MM.1S (cell line): ENCODE measurements around the gene PDE11A.

Experiments used
- DNase-seq: peaks from one replicate; pipeline ENCODE4 v3.0.0-alpha.2; 2015
- H2AFZ ChIP-seq: fragments of 300-600 bp; sonication (generic); 2 replicates; pipeline ENCODE4 v1.6.0; 2016; ENCODE audit warnings: antibody characterized with exemption, low read length
- H3F3A ChIP-seq: fragments of 300-600 bp; sonication (generic); 2 replicates; pipeline ENCODE4 v1.6.1; 2016; ENCODE audit warnings: mild to moderate bottlenecking, antibody characterized with exemption, low read length, moderate library complexity, mixed read lengths; ENCODE audit not compliant: insufficient read depth
- H3K27ac ChIP-seq: fragments of 300-600 bp; sonication (generic); 2 replicates; pipeline ENCODE4 v1.5.1; 2016; ENCODE audit warnings: mild to moderate bottlenecking, low read length
- H3K27me3 ChIP-seq: fragments of 300-600 bp; sonication (generic); replicated peaks from 2 replicates; pipeline ENCODE4 v1.6.0; 2016; ENCODE audit warnings: low read length; ENCODE audit not compliant: insufficient read depth
- H3K36me3 ChIP-seq: fragments of 300-600 bp; sonication (generic); replicated peaks from 2 replicates; pipeline ENCODE4 v1.6.1; 2016; ENCODE audit warnings: mild to moderate bottlenecking, low read length, mixed read lengths; ENCODE audit not compliant: insufficient read depth
- H3K4me1 ChIP-seq: fragments of 300-600 bp; sonication (generic); 2 replicates; pipeline ENCODE4 v1.6.1; 2016; ENCODE audit warnings: low read length, mixed read lengths
- H3K4me2 ChIP-seq: fragments of 300-600 bp; sonication (generic); 2 replicates; pipeline ENCODE4 v1.6.0; 2016; ENCODE audit warnings: low read depth, low read length
- H3K4me3 ChIP-seq: fragments of 300-600 bp; sonication (generic); 2 replicates; pipeline ENCODE4 v1.5.1; 2016; ENCODE audit warnings: low read length, mixed read lengths
- H3K79me2 ChIP-seq: fragments of 300-600 bp; sonication (generic); 2 replicates; pipeline ENCODE4 v1.6.1; 2016; ENCODE audit warnings: mixed run types, low read length, mixed read lengths
- H3K9ac ChIP-seq: fragments of 300-600 bp; sonication (generic); 2 replicates; pipeline ENCODE4 v1.6.1; 2016; ENCODE audit warnings: low read length, mixed read lengths
- H3K9me2 ChIP-seq: fragments of 300-600 bp; sonication (generic); replicated peaks from 2 replicates; pipeline ENCODE4 v1.6.1; 2016; ENCODE audit warnings: mild to moderate bottlenecking, low read length, mixed read lengths; ENCODE audit not compliant: insufficient read depth
- H3K9me3 ChIP-seq: fragments of 300-600 bp; sonication (generic); replicated peaks from 2 replicates; pipeline ENCODE4 v1.6.1; 2016; ENCODE audit warnings: mild to moderate bottlenecking, low read length, mixed read lengths; ENCODE audit not compliant: insufficient read depth
- H4K20me1 ChIP-seq: fragments of 300-600 bp; sonication (generic); 2 replicates; pipeline ENCODE4 v1.6.1; 2016; ENCODE audit warnings: mild to moderate bottlenecking, low read length, moderate library complexity, mixed read lengths; ENCODE audit not compliant: insufficient read depth
- EZH2 ChIP-seq: fragments of 300-600 bp; sonication (generic); optimal IDR thresholded peaks from 2 replicates; pipeline ENCODE3; 2017; ENCODE audit warnings: low read depth, mild to moderate bottlenecking, antibody characterized with exemption, low read length, mixed read lengths
- EZH2phosphoT487 ChIP-seq: fragments of 300-600 bp; sonication (generic); IDR thresholded peaks from 2 replicates; pipeline ENCODE4 v1.6.1; 2018; ENCODE audit warnings: antibody characterized with exemption, low read length
- TF ChIP-seq, protein P1 (sequence below): fragments of 300-600 bp; sonication (generic); IDR thresholded peaks from 2 replicates; pipeline ENCODE4 v1.5.1; 2016; ENCODE audit warnings: antibody characterized with exemption, low read length, mixed read lengths

The PDE11A gene

DNA sequence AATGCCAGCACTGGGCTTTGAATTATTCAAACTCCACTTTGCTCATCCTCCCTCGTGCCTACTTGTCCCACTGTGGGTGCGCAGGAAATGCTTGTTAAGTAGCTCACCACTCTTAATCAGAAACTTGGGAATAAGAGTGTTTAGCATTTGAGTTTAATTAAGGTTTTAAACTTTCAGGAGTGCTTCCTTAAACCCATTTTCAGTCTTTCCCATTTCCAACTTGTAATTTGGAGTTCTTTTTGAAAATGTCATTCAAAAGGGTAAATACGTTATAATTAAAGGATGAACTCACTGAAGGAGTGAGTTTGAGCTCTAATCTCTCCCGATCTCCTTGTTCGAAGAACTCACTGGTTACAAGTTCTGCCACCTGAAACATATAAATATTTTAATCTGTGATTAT is 403.4 kb downstream of the PDE11A start:
- Histone ChIP-seq H3K9ac (no peak overlapping the region), H3F3A (0 out of 2 replicates have a peak, but pooled peaks cover 4% of the 10 kb centered on the region), H3K79me2 (no peaks in the 10 kb centered on the region), H3K4me3 (no peak overlapping the region), H3K27ac (no peak overlapping the region), H3K36me3 (no peaks in the 10 kb centered on the region), H3K4me1 (peaks cover 7% of the 10 kb centered on the region), H3K9me2 (no peaks in the 10 kb centered on the region), H2AFZ (no peak overlapping the region), H3K27me3 (no peaks in the 10 kb centered on the region), H4K20me1 (no peaks in the 10 kb centered on the region), H3K4me2 (no peak overlapping the region), H3K9me3 (no peaks in the 10 kb centered on the region)
- TF ChIP-seq, protein P1, sequence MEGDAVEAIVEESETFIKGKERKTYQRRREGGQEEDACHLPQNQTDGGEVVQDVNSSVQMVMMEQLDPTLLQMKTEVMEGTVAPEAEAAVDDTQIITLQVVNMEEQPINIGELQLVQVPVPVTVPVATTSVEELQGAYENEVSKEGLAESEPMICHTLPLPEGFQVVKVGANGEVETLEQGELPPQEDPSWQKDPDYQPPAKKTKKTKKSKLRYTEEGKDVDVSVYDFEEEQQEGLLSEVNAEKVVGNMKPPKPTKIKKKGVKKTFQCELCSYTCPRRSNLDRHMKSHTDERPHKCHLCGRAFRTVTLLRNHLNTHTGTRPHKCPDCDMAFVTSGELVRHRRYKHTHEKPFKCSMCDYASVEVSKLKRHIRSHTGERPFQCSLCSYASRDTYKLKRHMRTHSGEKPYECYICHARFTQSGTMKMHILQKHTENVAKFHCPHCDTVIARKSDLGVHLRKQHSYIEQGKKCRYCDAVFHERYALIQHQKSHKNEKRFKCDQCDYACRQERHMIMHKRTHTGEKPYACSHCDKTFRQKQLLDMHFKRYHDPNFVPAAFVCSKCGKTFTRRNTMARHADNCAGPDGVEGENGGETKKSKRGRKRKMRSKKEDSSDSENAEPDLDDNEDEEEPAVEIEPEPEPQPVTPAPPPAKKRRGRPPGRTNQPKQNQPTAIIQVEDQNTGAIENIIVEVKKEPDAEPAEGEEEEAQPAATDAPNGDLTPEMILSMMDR = no peak
- TF ChIP-seq EZH2phosphoT487 (no peak), EZH2 (no peak)
- DNase-seq = no peak

DNA sequence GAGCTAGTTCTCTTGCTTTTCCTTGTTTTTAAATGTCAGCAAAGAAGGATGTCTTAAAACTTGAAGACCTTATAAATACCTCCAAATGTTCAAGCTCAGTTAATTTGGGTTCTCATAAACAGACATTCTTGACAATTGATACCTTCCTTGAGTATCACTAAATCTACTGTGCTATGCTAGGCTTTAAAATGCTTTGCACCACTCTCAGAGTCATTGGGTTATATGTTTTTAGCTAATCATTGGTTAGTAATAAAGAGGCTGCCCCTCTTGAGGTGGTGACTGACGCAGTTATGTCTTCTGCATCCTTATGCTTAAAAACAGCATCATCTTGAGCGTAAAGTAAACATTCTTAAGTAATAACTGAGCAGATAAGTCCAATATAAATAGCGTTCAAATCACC is 404.0 kb downstream of the PDE11A start:
- H4K20me1 ChIP-seq = no peaks in the 10 kb centered on the region
- no peaks in the 10 kb centered on the region for H3K9me3 ChIP-seq
- no peak overlapping the region for H2AFZ ChIP-seq
- no peak overlapping the region for H3K4me2 ChIP-seq
- no peaks in the 10 kb centered on the region for H3K27me3 ChIP-seq
- no peaks in the 10 kb centered on the region for H3K36me3 ChIP-seq
- H3K4me3 ChIP-seq = no peak overlapping the region
- no peak for DNase-seq
- no peak overlapping the region for H3K9ac ChIP-seq
- no peak overlapping the region for H3K27ac ChIP-seq
- peaks cover 7% of the 10 kb centered on the region for H3K4me1 ChIP-seq
- TF ChIP-seq EZH2phosphoT487 (no peak), EZH2 (no peak)
- TF ChIP-seq, protein P1 = no peak
- H3K9me2 ChIP-seq = no peaks in the 10 kb centered on the region
- H3F3A ChIP-seq = 0 out of 2 replicates have a peak, but pooled peaks cover 4% of the 10 kb centered on the region
- H3K79me2 ChIP-seq = no peaks in the 10 kb centered on the region

DNA sequence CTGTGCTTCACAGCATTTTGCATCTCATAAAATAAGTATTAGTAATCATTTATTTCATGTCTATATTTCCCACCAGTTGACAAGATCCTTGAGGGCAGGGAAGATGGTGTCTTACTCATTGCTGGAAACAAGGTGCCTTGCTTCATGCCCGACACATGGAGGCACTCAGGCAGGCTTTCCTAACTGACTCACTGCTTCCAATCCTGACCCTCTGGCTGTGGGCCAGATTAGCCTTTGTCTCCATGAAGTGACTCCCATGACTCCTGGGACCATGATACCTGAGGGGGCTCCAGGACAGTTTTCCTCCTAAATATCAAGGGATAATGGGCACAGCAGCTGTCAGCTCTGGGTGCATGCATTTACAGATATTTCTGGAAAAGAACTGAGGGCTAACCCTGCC is 405.0 kb downstream of the PDE11A start:
- no peak overlapping the region for H3K4me3 ChIP-seq
- no peaks in the 10 kb centered on the region for H3K9me2 ChIP-seq
- H3K36me3 ChIP-seq = no peaks in the 10 kb centered on the region
- H3K79me2 ChIP-seq = no peaks in the 10 kb centered on the region
- DNase-seq = no peak
- no peaks in the 10 kb centered on the region for H3K9me3 ChIP-seq
- no peaks in the 10 kb centered on the region for H4K20me1 ChIP-seq
- H2AFZ ChIP-seq = no peak overlapping the region
- H3K27me3 ChIP-seq = no peaks in the 10 kb centered on the region
- H3K4me1 ChIP-seq = peaks cover 7% of the 10 kb centered on the region
- TF ChIP-seq EZH2 (no peak), EZH2phosphoT487 (no peak)
- TF ChIP-seq, protein P1 = no peak
- H3K9ac ChIP-seq = no peak overlapping the region
- H3K4me2 ChIP-seq = no peak overlapping the region
- 0 out of 2 replicates have a peak, but pooled peaks cover 4% of the 10 kb centered on the region for H3F3A ChIP-seq
- H3K27ac ChIP-seq = no peak overlapping the region
